ENCODE data around the gene DMRT3. TPM values are rescaled to one million over a fixed set of nuclear protein-coding genes. Genes with fewer than 3 reads are reported as not detected.

The DMRT3 gene
- total RNA-seq, 4 donors from 2014 or later: 0.42 TPM; not detected in 3

DNA sequence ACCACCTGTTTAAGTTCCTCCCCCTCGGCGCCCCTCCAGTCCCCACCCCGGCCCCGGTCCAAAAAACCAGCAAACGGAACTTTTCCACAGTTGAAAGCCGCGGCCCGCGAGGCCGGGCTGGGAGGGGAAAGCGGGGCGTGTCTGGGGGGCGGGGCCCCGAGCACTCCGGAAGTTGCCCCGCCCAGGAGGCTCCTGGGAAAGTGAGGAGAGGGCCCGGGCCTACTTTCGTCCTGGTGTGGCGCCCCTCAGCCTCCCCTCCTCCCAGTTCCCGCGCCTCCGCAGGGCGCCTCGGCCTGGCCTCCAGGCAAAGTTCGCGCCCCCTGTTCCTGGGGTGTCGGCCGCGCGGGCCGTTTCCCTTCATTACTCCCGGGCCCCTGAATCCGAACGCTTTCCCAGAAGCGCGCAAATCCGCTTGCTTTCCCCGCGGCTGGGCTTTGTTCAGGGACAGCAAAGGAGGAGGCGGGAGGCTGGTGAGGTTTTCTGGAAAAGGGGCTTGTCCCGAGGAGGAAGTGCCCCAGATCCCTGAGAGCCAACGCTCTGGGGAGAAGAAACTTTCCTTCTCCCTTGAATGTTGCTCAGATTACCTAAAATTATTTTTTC lies 4.5 kb upstream of the DMRT3 start:
- Histone ChIP-seq H3K4me1 (peaks cover 55% of the 10 kb centered on the region), H3K4me3 (peak overlapping the region; percentile 53), H3K9me3 (no peaks in the 10 kb centered on the region), H3K27me3 (peaks cover 100% of the 10 kb centered on the region), H3K36me3 (no peaks in the 10 kb centered on the region), H3K27ac (no peak overlapping the region)
- WGBS: 12% methylated on average over 11 of the region's 42 CpGs
- DNase-seq (ENCODE audit: low spot score in 2 of 2): peak; percentile 64 to 80
- TF ChIP-seq POLR2A (IDR thresholded peaks at IDR 0.05): no peak
- no peak for TF ChIP-seq POLR2AphosphoS5 (IDR thresholded peaks at IDR 0.05)
- no peak for TF ChIP-seq EP300 (IDR thresholded peaks at IDR 0.05)
- TF ChIP-seq, protein P1, sequence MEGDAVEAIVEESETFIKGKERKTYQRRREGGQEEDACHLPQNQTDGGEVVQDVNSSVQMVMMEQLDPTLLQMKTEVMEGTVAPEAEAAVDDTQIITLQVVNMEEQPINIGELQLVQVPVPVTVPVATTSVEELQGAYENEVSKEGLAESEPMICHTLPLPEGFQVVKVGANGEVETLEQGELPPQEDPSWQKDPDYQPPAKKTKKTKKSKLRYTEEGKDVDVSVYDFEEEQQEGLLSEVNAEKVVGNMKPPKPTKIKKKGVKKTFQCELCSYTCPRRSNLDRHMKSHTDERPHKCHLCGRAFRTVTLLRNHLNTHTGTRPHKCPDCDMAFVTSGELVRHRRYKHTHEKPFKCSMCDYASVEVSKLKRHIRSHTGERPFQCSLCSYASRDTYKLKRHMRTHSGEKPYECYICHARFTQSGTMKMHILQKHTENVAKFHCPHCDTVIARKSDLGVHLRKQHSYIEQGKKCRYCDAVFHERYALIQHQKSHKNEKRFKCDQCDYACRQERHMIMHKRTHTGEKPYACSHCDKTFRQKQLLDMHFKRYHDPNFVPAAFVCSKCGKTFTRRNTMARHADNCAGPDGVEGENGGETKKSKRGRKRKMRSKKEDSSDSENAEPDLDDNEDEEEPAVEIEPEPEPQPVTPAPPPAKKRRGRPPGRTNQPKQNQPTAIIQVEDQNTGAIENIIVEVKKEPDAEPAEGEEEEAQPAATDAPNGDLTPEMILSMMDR (IDR thresholded peaks at IDR 0.05): no peak

DNA sequence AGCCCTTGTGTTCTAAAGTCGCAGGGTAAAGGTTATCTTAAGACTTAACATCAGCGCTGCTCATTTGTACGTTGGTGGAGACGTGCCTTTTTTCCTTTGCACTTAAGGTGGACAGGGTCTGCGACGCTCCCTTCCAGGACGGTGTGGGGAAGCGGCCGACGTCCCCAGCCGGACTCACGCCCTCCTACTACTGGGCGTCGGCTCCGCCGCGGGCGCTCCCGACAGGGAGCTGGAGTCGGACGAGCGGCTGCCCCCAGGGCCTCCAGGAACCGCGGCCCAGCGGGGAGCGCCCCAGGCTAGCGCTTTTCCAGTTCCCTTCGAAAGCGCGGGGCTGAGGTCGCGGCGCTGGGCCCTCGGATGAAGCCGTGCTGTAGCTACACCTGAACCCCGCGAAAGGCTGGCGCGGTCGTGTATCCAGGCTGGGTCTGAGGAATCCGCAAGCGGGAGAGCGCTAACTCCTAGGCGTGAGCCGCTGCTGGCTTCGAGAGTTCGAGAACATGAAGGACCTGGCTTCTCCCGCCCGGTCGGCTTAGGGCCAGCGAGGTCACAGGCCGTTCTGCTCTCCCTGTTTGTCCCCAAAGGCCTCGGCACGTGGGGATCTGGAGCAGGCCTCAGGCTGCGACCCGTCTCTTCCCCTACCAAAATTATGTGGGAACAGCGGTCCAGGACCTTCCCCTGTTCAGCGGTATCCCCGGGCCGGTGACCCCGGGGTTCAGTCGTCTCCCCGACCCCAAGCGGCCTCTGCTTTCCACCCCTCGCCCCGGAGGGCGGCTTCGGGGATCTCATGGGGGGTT lies 3.8 kb upstream of the DMRT3 start:
- H3K4me3 ChIP-seq: peak overlapping the region; percentile 53
- H3K4me1 ChIP-seq: peaks cover 60% of the 10 kb centered on the region

DNA sequence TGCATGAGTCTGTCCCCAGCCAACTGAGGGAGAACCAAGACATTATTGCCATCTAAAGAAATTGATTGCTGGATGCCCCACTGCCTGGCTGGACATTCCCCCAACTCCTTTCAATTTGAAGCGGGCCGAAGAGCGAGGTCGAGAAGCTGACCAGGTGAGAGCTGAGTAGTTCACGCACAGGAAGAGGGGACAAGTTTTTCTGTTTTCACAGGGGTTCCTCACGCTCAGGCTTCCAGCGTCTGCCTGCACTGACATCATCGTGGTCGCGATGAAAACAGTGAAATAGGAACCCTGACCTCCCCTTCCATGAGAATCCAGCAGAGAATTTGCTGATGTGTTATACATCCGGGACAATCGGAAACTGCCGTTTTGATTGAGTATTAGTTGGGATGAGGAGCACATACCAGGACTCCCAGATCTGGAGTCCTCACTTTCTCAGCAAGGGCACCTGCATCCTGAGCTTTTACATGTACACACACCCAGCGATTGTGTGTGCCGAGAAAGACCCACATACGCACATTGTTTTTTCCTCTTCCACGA lies 3.1 kb upstream of the DMRT3 start:
- 80% methylated on average over 17 of the region's 17 CpGs for WGBS
- no peak for TF ChIP-seq POLR2AphosphoS5 (IDR thresholded peaks at IDR 0.05)
- TF ChIP-seq, protein P1 (IDR thresholded peaks at IDR 0.05): no peak
- no peak for TF ChIP-seq EP300 (IDR thresholded peaks at IDR 0.05)
- TF ChIP-seq POLR2A (IDR thresholded peaks at IDR 0.05): no peak
- H3K36me3 ChIP-seq: no peaks in the 10 kb centered on the region
- H3K27me3 ChIP-seq: peaks cover 100% of the 10 kb centered on the region
- no peak overlapping the region for H3K4me3 ChIP-seq
- peaks cover 60% of the 10 kb centered on the region for H3K4me1 ChIP-seq
- no peak for DNase-seq (ENCODE audit: low spot score in 2 of 2)
- H3K27ac ChIP-seq: no peak overlapping the region
- no peaks in the 10 kb centered on the region for H3K9me3 ChIP-seq

More for the DNA sequence above, 3.8 kb upstream of the DMRT3 start:
- no peaks in the 10 kb centered on the region for H3K36me3 ChIP-seq
- 48% methylated on average over 36 of the region's 68 CpGs for WGBS
- H3K27me3 ChIP-seq: peaks cover 100% of the 10 kb centered on the region
- H3K9me3 ChIP-seq: no peaks in the 10 kb centered on the region
- TF ChIP-seq POLR2AphosphoS5 (IDR thresholded peaks at IDR 0.05): no peak
- TF ChIP-seq, protein P1 (IDR thresholded peaks at IDR 0.05): no peak
- no peak for TF ChIP-seq EP300 (IDR thresholded peaks at IDR 0.05)
- TF ChIP-seq POLR2A (IDR thresholded peaks at IDR 0.05): no peak
- H3K27ac ChIP-seq: no peak overlapping the region
- DNase-seq (ENCODE audit: low spot score in 2 of 2): no peak

DNA sequence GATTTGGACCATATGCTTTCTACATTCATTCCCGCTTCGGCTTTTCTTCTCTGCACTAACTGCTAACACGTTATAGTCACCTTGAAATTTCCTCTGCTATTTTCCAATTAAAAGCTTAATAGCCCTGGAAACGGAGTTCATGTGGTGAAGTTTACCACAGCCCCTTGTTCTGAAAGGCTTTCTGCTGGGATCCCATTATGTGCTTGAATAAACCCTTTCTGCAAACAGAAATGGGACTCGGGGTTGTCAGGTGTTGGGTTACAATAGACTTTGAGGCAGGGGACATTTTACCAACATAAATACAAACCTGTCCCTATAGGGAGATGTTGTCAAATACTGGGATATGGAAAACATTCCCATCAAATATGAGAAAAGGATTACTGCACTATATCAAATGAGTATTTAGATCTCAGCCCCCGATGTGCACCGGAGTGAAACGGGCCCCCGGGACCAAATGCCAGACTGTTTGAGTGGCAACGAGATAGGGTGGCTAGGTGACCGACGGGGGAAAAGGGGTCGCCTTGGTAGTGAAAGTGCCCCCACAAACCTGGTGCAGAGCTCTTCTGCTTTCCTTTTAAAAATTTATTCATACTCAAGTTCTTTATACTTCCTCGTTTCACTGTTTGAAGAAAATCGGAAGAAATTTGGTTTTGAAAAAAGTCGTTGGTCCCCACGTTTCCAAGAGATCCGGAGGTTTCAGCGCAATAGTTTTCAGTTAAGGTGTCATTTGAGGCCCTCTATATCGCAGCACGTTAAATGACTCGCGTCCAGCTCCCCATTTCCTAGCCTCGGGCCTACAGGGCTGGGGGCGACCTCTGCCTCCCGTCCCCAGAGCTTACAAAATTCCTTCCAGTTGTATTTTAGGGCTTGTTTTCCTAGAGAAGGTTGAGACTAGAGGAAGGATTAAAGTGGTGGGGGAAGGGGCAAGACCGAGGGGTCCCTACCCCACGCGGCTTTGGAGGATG lies 2.1 kb upstream of the DMRT3 start:
- TF ChIP-seq, protein P1 (IDR thresholded peaks at IDR 0.05): no peak
- TF ChIP-seq POLR2AphosphoS5 (IDR thresholded peaks at IDR 0.05) (no peak), EP300 (IDR thresholded peaks at IDR 0.05) (no peak)
- no peak for DNase-seq (ENCODE audit: low spot score in 2 of 2)
- Histone ChIP-seq H3K9me3 (no peaks in the 10 kb centered on the region), H3K36me3 (no peaks in the 10 kb centered on the region), H3K27ac (no peak overlapping the region), H3K4me3 (no peak overlapping the region), H3K4me1 (peaks cover 58% of the 10 kb centered on the region), H3K27me3 (peaks cover 99% of the 10 kb centered on the region)
- 63% methylated on average over 29 of the region's 29 CpGs for WGBS
